ENCODE measurements around the gene NAPSA. TPM values are rescaled to one million over a fixed set of nuclear protein-coding genes. Genes with fewer than 3 reads are reported as not detected.

NAPSA gene
- total and polyA plus RNA-seq, 2 donors (not counting 3 experiments of a cell fraction or from before 2014, with no cell fraction given): 0.19 TPM; not detected in 1

GRCh38 chr19:50325310-50326100, 39.9 kb downstream of the NAPSA start:
- Histone ChIP-seq H3K27ac (ENCODE audit: insufficient read depth, low read depth, low read length) (no peak overlapping the region), H3K9me3 (replicated peaks; ENCODE audit: control insufficient read depth, insufficient read depth, low read length) (no peaks in the 10 kb centered on the region), H3K36me3 (ENCODE audit: control insufficient read depth in 2 of 2, extremely low read depth in 1 of 2, insufficient read depth in 2 of 2, low read length in 2 of 2) (no peaks in the 10 kb centered on the region), H3K9me1 (replicated peaks; ENCODE audit: control insufficient read depth, extremely low read depth, insufficient read depth, low read length) (no peaks in the 10 kb centered on the region), H3K4me3 (replicated peaks in 1 of 3; ENCODE audit: insufficient read depth in 1 of 3, low read depth in 1 of 3, low read length in 3 of 3) (no peak overlapping the region), H3K9ac (replicated peaks; ENCODE audit: extremely low read depth, insufficient read depth, low read length) (no peak overlapping the region), H4K20me1 (replicated peaks; ENCODE audit: control insufficient read depth, extremely low read depth, insufficient read depth, low read length) (no peaks in the 10 kb centered on the region), H3K79me2 (ENCODE audit: control insufficient read depth, insufficient read depth, low read length) (no peaks in the 10 kb centered on the region), H2AFZ (ENCODE audit: low read depth, low read length) (no peak overlapping the region), H3K27me3 (ENCODE audit: control insufficient read depth in 2 of 2, insufficient read depth in 2 of 2, low read length in 2 of 2) (peaks cover 21% of the 10 kb centered on the region in 2 experiments), H3K4me1 (ENCODE audit: control insufficient read depth, extremely low read depth, insufficient read depth, low read length) (peaks cover 7% of the 10 kb centered on the region), H3K4me2 (ENCODE audit: insufficient read depth, low read length) (no peak overlapping the region)
- DNase-seq (ENCODE audit: low read depth, low spot score): peak; percentile 60
- peak; percentile 67 for FAIRE-seq
- peak; percentile 46 for TF ChIP-seq POLR2AphosphoS5 (IDR thresholded peaks at IDR 0.05; ENCODE audit: insufficient read depth, low read depth, low read length)
- TF ChIP-seq MAX (IDR thresholded peaks at IDR 0.05; ENCODE audit: insufficient read depth, insufficient read length): no peak
- no peak for TF ChIP-seq CTCF (IDR thresholded peaks at IDR 0.05; ENCODE audit: extremely low read depth in 1 of 2, insufficient read depth in 1 of 2, low read depth in 1 of 2, low read length in 2 of 2)
- TF ChIP-seq EZH2 (IDR thresholded peaks at IDR 0.05; ENCODE audit: borderline replicate concordance, low read depth, low read length, severe bottlenecking): no peak
- no peak for TF ChIP-seq GATA2 (IDR thresholded peaks at IDR 0.05; ENCODE audit: insufficient read depth, insufficient read length, low read depth, low read length)
- intact Hi-C loops (cut with micrococcal nuclease) (loop anchor here (1.0 to 5.0 kb wide), 3 partner anchors 21 to 397 kb away; partner anchors contain the start of gene CLEC11A), dilution Hi-C loops (cut with MboI; ENCODE audit: extremely low pct_ligation_motif_present, low sequenced_read_pairs) (no loop called here)
- CTCF ChIA-PET: interaction anchor here (0.9 to 1.0 kb wide), 5 partner anchors 23 to 73 kb away, joined by 3 to 16 read pairs (median 5); no protein-coding TSS in a partner anchor
- no TSS peak for BruUV-seq (replicated peaks)
- POLR2A ChIA-PET: no interaction called here

All from endothelial cell of umbilical vein (primary cell).